MCF 10A (cell line): ENCODE results near the gene C19orf67. TPM values are rescaled to one million over a fixed set of nuclear protein-coding genes. Genes with fewer than 3 reads are reported as not detected.
"Not testable (repeated sequence)": the region's sequence is repeated elsewhere in the genome, so short reads cannot be mapped to it uniquely, and the experiment has no call there.

Experiments used
- BruUV-seq: library from RNA; stranded (reverse); fragments of 400-500 nt; replicated peaks from 2 replicates; lab custom pipeline; 2021; lab: Mats Ljungman, UMichigan
- CTCF ChIA-PET: fragments of 300-600 bp; sonication (Branson Sonifier 250); formaldehyde crosslinking; extraction: SDS; loops from one replicate; lab custom pipeline; 2021; ENCODE audit warnings: antibody characterized with exemption, inconsistent platforms; lab: Yijun Ruan, JAX
- POLR2A ChIA-PET: fragments of 300-600, 350-650 bp; sonication (Branson Sonifier 250); formaldehyde crosslinking; extraction: SDS; loops from one replicate; lab custom pipeline; 2020; ENCODE audit warnings: antibody characterized with exemption, inconsistent platforms; lab: Yijun Ruan, JAX
- DNase-seq: peaks from one replicate; pipeline ENCODE4 v3.0.0-alpha.2; 2018; ENCODE audit not compliant: unreplicated experiment
- H3K27ac Mint-ChIP-seq: one replicate; pipeline ENCODE4 v1.8.0; 2022; ENCODE audit warnings: mild to moderate bottlenecking, low read depth, mixed read lengths; ENCODE audit not compliant: unreplicated experiment
- H3K27me3 Mint-ChIP-seq: one replicate; pipeline ENCODE4 v1.8.0; 2022; ENCODE audit warnings: mixed read lengths; ENCODE audit not compliant: insufficient read depth, unreplicated experiment
- H3K36me3 Mint-ChIP-seq: one replicate; pipeline ENCODE4 v1.8.0; 2022; ENCODE audit warnings: mild to moderate bottlenecking, moderate library complexity, mixed read lengths; ENCODE audit not compliant: insufficient read depth, unreplicated experiment
- H3K4me1 Mint-ChIP-seq: one replicate; pipeline ENCODE4 v1.8.0; 2022; ENCODE audit warnings: mixed read lengths; ENCODE audit not compliant: insufficient read depth, unreplicated experiment
- H3K4me3 Mint-ChIP-seq: one replicate; pipeline ENCODE4 v1.8.0; 2022; ENCODE audit warnings: mild to moderate bottlenecking, moderate library complexity, mixed read lengths; ENCODE audit not compliant: unreplicated experiment
- H3K9me3 Mint-ChIP-seq: one replicate; pipeline ENCODE4 v1.8.0; 2022; ENCODE audit warnings: mixed read lengths; ENCODE audit not compliant: unreplicated experiment
- intact Hi-C: fragments of 100-400 bp; cut with micrococcal nuclease; formaldehyde crosslinking; loops from 2 replicates; pipeline ENCODE4 v1.14.1; 2022
- total RNA-seq: library from RNA; stranded (reverse); gene quantifications from 2 replicates; pipeline ENCODE4 v1.2.3, GENCODE V29; 2022
- TF ChIP-seq, protein P1 (sequence below): fragments of 200-600 bp; IDR thresholded peaks from one replicate; pipeline ENCODE4 v1.8.0; 2022; ENCODE audit warnings: antibody characterized with exemption, mild to moderate bottlenecking; ENCODE audit not compliant: unreplicated experiment

C19orf67 gene
- total RNA-seq, 1 experiment from 2014 or later: not detected

DNA sequence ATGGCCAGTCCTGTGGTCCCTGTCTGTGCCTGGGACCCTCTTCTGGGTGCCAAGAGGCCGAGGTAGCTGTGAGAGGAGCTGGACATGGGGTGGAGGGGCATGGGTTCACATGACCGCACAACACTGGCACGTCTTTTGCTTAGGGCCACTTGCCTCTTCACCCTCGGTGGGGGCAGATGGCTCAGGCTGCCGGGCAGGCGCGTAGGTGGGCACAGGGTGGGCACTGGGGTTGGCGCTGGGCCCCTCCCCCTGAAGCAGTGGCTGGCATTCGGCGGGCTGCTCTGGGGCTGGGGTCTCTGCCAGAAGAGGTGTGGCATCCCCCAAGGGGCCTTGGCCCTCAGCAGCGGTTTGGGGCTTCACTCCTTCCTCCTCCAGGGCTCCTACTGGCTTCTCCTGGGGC lies 32.1 kb downstream of the C19orf67 start:
- TF ChIP-seq, protein P1, sequence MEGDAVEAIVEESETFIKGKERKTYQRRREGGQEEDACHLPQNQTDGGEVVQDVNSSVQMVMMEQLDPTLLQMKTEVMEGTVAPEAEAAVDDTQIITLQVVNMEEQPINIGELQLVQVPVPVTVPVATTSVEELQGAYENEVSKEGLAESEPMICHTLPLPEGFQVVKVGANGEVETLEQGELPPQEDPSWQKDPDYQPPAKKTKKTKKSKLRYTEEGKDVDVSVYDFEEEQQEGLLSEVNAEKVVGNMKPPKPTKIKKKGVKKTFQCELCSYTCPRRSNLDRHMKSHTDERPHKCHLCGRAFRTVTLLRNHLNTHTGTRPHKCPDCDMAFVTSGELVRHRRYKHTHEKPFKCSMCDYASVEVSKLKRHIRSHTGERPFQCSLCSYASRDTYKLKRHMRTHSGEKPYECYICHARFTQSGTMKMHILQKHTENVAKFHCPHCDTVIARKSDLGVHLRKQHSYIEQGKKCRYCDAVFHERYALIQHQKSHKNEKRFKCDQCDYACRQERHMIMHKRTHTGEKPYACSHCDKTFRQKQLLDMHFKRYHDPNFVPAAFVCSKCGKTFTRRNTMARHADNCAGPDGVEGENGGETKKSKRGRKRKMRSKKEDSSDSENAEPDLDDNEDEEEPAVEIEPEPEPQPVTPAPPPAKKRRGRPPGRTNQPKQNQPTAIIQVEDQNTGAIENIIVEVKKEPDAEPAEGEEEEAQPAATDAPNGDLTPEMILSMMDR: no peak
- Mint-ChIP-seq H3K27me3 (peaks cover 7% of the 10 kb centered on the region), H3K27ac (no peak overlapping the region), H3K36me3 (peaks cover 3% of the 10 kb centered on the region), H3K4me3 (no peak overlapping the region), H3K4me1 (peaks cover 9% of the 10 kb centered on the region), H3K9me3 (no peaks in the 10 kb centered on the region)
- BruUV-seq: no TSS peak
- ChIA-PET CTCF (interaction anchor here (0.6 to 1.2 kb wide), 4 partner anchors 11 to 97 kb away, joined by 3 to 4 read pairs (median 3); no protein-coding TSS in a partner anchor), POLR2A (no interaction called here)
- intact Hi-C loops: no loop called here
- no peak for DNase-seq

DNA sequence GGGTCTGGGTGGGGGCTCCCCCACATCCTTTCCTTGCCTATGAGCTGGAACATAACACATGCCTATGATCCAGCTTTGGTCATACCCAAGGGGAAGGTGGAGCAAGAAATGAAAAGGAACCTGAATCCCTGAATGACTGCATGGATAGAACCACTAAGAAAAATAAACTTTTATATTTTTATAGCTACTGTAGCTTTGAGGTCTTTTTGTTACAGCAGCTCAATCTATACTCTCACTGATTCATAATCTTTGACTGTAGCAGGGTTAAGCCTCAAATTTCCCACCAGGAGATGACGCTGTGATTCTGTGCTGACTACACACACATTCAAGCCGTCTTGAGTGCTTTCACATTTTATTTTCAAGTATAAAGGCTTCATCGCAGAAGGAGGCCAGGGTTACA lies 32.6 kb downstream of the C19orf67 start:
- DNase-seq: no peak
- no peak overlapping the region for H3K27ac Mint-ChIP-seq
- no TSS peak for BruUV-seq
- no peaks in the 10 kb centered on the region for H3K9me3 Mint-ChIP-seq
- POLR2A ChIA-PET: no interaction called here
- H3K36me3 Mint-ChIP-seq: peaks cover 5% of the 10 kb centered on the region
- intact Hi-C loops: no loop called here
- TF ChIP-seq, protein P1: no peak
- peaks cover 3% of the 10 kb centered on the region for H3K27me3 Mint-ChIP-seq
- CTCF ChIA-PET: interaction anchor here (0.6 to 1.2 kb wide), 5 partner anchors 11 to 96 kb away, joined by 3 to 4 read pairs (median 3); no protein-coding TSS in a partner anchor
- no peak overlapping the region for H3K4me3 Mint-ChIP-seq
- H3K4me1 Mint-ChIP-seq: peaks cover 4% of the 10 kb centered on the region

DNA sequence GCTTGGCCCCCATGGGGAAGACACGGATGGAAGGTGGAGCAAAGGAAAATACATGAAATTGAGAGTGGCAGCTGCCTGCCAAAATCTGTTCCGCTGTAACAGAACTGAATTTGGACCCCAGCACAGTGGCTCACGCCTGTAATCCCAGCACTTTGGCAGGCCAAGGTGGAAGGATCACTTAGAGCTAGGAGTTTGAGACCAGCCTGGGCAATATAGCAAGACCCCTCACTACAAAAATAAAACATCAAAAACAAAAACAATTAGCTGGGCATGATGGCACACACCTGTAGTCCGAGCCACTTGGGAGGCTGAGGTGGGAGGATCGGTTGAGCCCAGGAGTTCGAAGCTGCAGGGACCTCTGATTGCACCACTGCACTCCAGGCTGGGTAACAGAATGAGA lies 33.1 kb downstream of the C19orf67 start:
- DNase-seq: no peak
- no peak overlapping the region for H3K4me3 Mint-ChIP-seq
- no peaks in the 10 kb centered on the region for H3K9me3 Mint-ChIP-seq
- H3K36me3 Mint-ChIP-seq: peaks cover 5% of the 10 kb centered on the region
- ChIA-PET POLR2A (no interaction called here), CTCF (interaction anchor here (0.5 to 1.2 kb wide), 5 partner anchors 9 to 96 kb away, joined by 3 read pairs; no protein-coding TSS in a partner anchor)
- intact Hi-C loops: no loop called here
- H3K27me3 Mint-ChIP-seq: no peaks in the 10 kb centered on the region
- BruUV-seq: no TSS peak
- no peaks in the 10 kb centered on the region for H3K4me1 Mint-ChIP-seq
- H3K27ac Mint-ChIP-seq: no peak overlapping the region
- TF ChIP-seq, protein P1: no peak

DNA sequence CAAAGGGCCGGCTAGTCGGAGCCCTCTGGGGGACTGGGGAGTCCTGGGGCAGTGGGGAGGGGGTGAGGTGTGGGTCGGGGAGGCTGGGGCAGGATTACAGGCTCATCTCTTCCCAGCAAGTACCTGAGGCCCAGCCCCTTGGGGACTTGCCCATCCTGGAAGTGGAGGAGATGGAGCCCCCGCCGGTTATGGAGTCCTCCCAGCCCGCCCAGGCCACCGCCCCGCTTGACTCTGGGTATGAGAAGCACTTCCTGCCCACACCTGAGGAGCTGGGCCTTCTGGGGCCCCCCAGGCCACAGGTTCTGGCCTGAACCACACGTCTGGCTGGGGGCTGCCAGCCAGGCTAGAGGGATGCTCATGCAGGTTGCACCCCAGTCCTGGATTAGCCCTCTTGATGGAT lies 33.6 kb downstream of the C19orf67 start:
- BruUV-seq: no TSS peak
- DNase-seq: no peak
- TF ChIP-seq, protein P1: no peak
- Mint-ChIP-seq H3K4me3 (no peak overlapping the region), H3K27ac (no peak overlapping the region), H3K27me3 (no peaks in the 10 kb centered on the region), H3K9me3 (no peaks in the 10 kb centered on the region), H3K36me3 (peaks cover 5% of the 10 kb centered on the region), H3K4me1 (no peaks in the 10 kb centered on the region)
- intact Hi-C loops: no loop called here
- ChIA-PET POLR2A (no interaction called here), CTCF (interaction anchor here (0.5 to 1.0 kb wide), 3 partner anchors 9 to 47 kb away, joined by 3 read pairs; no protein-coding TSS in a partner anchor)

DNA sequence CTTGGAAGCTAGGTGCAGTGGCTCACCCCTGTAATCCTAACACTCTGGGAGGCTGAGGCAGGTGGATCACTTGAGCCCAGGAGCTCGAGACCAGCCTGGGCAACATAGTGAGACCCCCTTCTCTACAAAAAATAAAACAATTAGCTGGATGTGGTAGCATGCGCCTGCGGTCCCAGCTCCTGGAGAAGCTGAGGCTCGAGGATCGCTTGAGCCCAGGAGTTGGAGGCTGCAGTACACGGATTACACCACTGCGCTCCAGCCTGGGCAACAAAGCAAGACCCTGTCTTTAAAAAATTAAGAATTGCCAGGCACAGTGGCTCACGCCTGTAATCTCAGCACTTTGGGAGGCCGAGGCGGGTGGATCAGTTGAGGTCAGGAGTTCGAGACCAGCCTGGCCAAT lies 34.6 kb downstream of the C19orf67 start:
- H3K4me3 Mint-ChIP-seq, BruUV-seq, POLR2A ChIA-PET, DNase-seq, H3K9me3 Mint-ChIP-seq, H3K36me3 Mint-ChIP-seq, H3K27ac Mint-ChIP-seq, intact Hi-C loops, H3K4me1 Mint-ChIP-seq, H3K27me3 Mint-ChIP-seq: not testable (repeated sequence)
- CTCF ChIA-PET: interaction anchor here (0.8 to 1.0 kb wide), 2 partner anchors 9 to 426 kb away, joined by 3 read pairs; no protein-coding TSS in a partner anchor
